Stomach (tissue), 9 donors: Measurements from ENCODE around the gene SNRNP48. TPM values are rescaled to one million over a fixed set of nuclear protein-coding genes. Genes with fewer than 3 reads are reported as not detected.

Source experiments
- DNase-seq, 2 donors: peaks; one replicate each; pipeline versions ENCODE4 v3.0.0 to v3.0.0-alpha.2; 2013 to 2019
- H3K27ac ChIP-seq, 5 donors: fragments of 200-600 bp in 4 of 5; sonication (generic) in 4 of 5; one replicate each; pipeline ENCODE4 v1.5.1; 2013 to 2019; ENCODE audit warnings: mild to moderate bottlenecking in 1 of 5, moderate library complexity in 1 of 5
- H3K27me3 ChIP-seq, 3 donors: fragments of 200-600 bp; sonication (generic); one replicate each; pipeline ENCODE4 v1.5.1; 2017 to 2019; ENCODE audit warnings: mixed run types in 1 of 3
- H3K36me3 ChIP-seq, 4 donors: fragments of 200-600 bp; sonication (generic); 1 replicate in 3 of 4; 2 replicates in 1 of 4; pipeline ENCODE4 v1.5.1; 2016 to 2019
- H3K4me1 ChIP-seq, 4 donors: fragments of 200-600 bp; sonication (generic); one replicate each; pipeline ENCODE4 v1.5.1; 2016 to 2019
- H3K4me3 ChIP-seq, 4 donors: fragments of 200-600 bp; sonication (generic) in 3 of 4; one replicate each; pipeline ENCODE4 v1.5.1; 2016 to 2019; ENCODE audit warnings: mild to moderate bottlenecking in 1 of 4
- H3K9me3 ChIP-seq, 4 donors: fragments of 200-600 bp; sonication (generic); one replicate each; pipeline ENCODE4 v1.5.1; 2016 to 2019
- CTCF ChIP-seq, 7 experiments: fragments of 450-650 bp in 4 of 7; fragments of 200-600 bp in 3 of 7; sonication (generic) in 3 of 7; IDR thresholded peaks; one replicate each; pipeline ENCODE4 v1.5.1; 2016 to 2019; ENCODE audit warnings: antibody characterized with exemption in 7 of 7, control low read depth in 2 of 7, mild to moderate bottlenecking in 1 of 7
- EP300 ChIP-seq: sonication (generic); formaldehyde crosslinking; IDR thresholded peaks from one replicate; pipeline ENCODE4 v1.6.1; 2017; ENCODE audit warnings: antibody characterized with exemption
- POLR2A ChIP-seq, 4 donors: fragments of 450-650 bp; IDR thresholded peaks; one replicate each; pipeline ENCODE4 v1.6.1; 2016; ENCODE audit warnings: antibody characterized with exemption in 4 of 4, control low read depth in 2 of 4, mild to moderate bottlenecking in 1 of 4, moderate library complexity in 1 of 4
- POLR2AphosphoS5 ChIP-seq, 3 donors: sonication (generic); formaldehyde crosslinking; IDR thresholded peaks; one replicate each; pipeline ENCODE4 v1.6.1; 2016; ENCODE audit warnings: antibody characterized with exemption in 3 of 3
- WGBS, 5 donors: extraction: QIAGEN DNeasy Blood & Tissue Kit in 3 of 5; methylation state at CpG; one replicate each; pipeline versions ENCODE4 v1.1.5 to v1.1.7; 2013 to 2018; 5-methylcytosine and 5-hydroxymethylcytosine counted together
- intact Hi-C: fragments of 100-400 bp; cut with DNase I; formaldehyde crosslinking; loops from one replicate; pipeline ENCODE4 v1.15.1; 2023; ENCODE audit warnings: low total_unique reads
- polyA plus RNA-seq, 3 donors: library from polyadenylated mRNA; stranded (reverse); fragments of 200-250 nt; gene quantifications; one replicate each; pipeline ENCODE4 v1.2.3, GENCODE V29; 2013
- total RNA-seq, 5 donors: library from RNA; depleted of rRNA; stranded (reverse); fragments of >200 nt; gene quantifications; one replicate each; pipeline versions ENCODE4 v1.1.0 to v1.2.3, GENCODE V29; 2014 to 2016
- donor health status: healthy with polysubstance abuse.
- donor health status: Bipolar disorder and iron deficiency.
- donor health status: healthy.

Gene SNRNP48
- total and polyA plus RNA-seq, 8 donors: 5.1 to 138 (median 13.0) TPM

- H3K36me3 ChIP-seq: no peaks in the 10 kb centered on the region
- peaks cover 11 to 58% (median 24%) of the 10 kb centered on the region in 4 donors for H3K4me1 ChIP-seq
- no peaks in the 10 kb centered on the region for H3K9me3 ChIP-seq
- H3K27me3 ChIP-seq: peaks cover 0 to 39% (median 8%) of the 10 kb centered on the region in 3 donors
- intact Hi-C loops: no loop called here
- WGBS, 5 donors: 91 to 98% (median 96%) methylated on average over 4 of the region's 4 CpGs
- DNase-seq: no peak
- H3K4me3 ChIP-seq: no peak overlapping the region
- peak overlapping the region; percentile 30 to 75 (median 68) for H3K27ac ChIP-seq
- TF ChIP-seq POLR2AphosphoS5 (IDR thresholded peaks at IDR 0.05) (no peak), POLR2A (IDR thresholded peaks at IDR 0.05) (no peak), EP300 (no peak), CTCF (IDR thresholded peaks at IDR 0.05) (no peak)
These were observed 42.7 kb upstream of the SNRNP48 start for GRCh38 chr6:7547315-7547714.

GRCh38 chr6:7550433-7550801 lies 39.6 kb upstream of the SNRNP48 start:
- peaks cover 12 to 51% (median 16%) of the 10 kb centered on the region in 4 donors for H3K4me1 ChIP-seq

GRCh38 chr6:7554533-7555275 lies 35.3 kb upstream of the SNRNP48 start:
- TF ChIP-seq EP300: no peak
- TF ChIP-seq POLR2A (IDR thresholded peaks at IDR 0.05): no peak
- TF ChIP-seq POLR2AphosphoS5 (IDR thresholded peaks at IDR 0.05): no peak
- TF ChIP-seq CTCF (IDR thresholded peaks at IDR 0.05): no peak
- Histone ChIP-seq H3K4me1 (peaks cover 3 to 12% (median 9%) of the 10 kb centered on the region in 4 donors), H3K4me3 (no peak overlapping the region), H3K27ac (no peak overlapping the region), H3K9me3 (no peaks in the 10 kb centered on the region), H3K36me3 (peaks cover 4 to 36% (median 19%) of the 10 kb centered on the region in 4 donors), H3K27me3 (peaks cover 0 to 10% (median 0%) of the 10 kb centered on the region in 3 donors)
- intact Hi-C loops: no loop called here
- no peak for DNase-seq
- 70 to 82% (median 76%) methylated on average over 6 of the region's 6 CpGs for WGBS, 5 donors

More at GRCh38 chr6:7550433-7550801, 39.6 kb upstream of the SNRNP48 start:
- intact Hi-C loops: no loop called here
- H3K27me3 ChIP-seq: peaks cover 0 to 23% (median 0%) of the 10 kb centered on the region in 3 donors
- no peaks in the 10 kb centered on the region for H3K36me3 ChIP-seq
- DNase-seq: no peak
- TF ChIP-seq CTCF (IDR thresholded peaks at IDR 0.05) (no peak), POLR2A (IDR thresholded peaks at IDR 0.05) (no peak), POLR2AphosphoS5 (IDR thresholded peaks at IDR 0.05) (no peak), EP300 (no peak)
- no peaks in the 10 kb centered on the region for H3K9me3 ChIP-seq
- H3K27ac ChIP-seq: peak overlapping the region in 1 of 5 donors; percentile 75
- no peak overlapping the region for H3K4me3 ChIP-seq
- WGBS, 5 donors: 46 to 76% (median 60%) methylated on average over 2 of the region's 2 CpGs

- TF ChIP-seq EP300: no peak
- no peak for TF ChIP-seq POLR2A (IDR thresholded peaks at IDR 0.05)
- TF ChIP-seq CTCF (IDR thresholded peaks at IDR 0.05): no peak
- no peak for TF ChIP-seq POLR2AphosphoS5 (IDR thresholded peaks at IDR 0.05)
- intact Hi-C loops: no loop called here
- Histone ChIP-seq H3K4me3 (no peak overlapping the region), H3K9me3 (no peaks in the 10 kb centered on the region), H3K4me1 (peaks cover 3 to 9% (median 8%) of the 10 kb centered on the region in 4 donors), H3K36me3 (peaks cover 4 to 38% (median 21%) of the 10 kb centered on the region in 4 donors), H3K27me3 (peaks cover 0 to 10% (median 0%) of the 10 kb centered on the region in 3 donors), H3K27ac (no peak overlapping the region)
- 79 to 86% (median 85%) methylated on average over 11 of the region's 11 CpGs for WGBS, 5 donors
- no peak for DNase-seq
These were observed 34.3 kb upstream of the SNRNP48 start for GRCh38 chr6:7555671-7556070.
